ENCODE data around the gene KDM4C. TPM values are rescaled to one million over a fixed set of nuclear protein-coding genes. Genes with fewer than 3 reads are reported as not detected.

KDM4C gene
- total RNA-seq, 1 experiment from 2014 or later: 16.8 TPM

DNA sequence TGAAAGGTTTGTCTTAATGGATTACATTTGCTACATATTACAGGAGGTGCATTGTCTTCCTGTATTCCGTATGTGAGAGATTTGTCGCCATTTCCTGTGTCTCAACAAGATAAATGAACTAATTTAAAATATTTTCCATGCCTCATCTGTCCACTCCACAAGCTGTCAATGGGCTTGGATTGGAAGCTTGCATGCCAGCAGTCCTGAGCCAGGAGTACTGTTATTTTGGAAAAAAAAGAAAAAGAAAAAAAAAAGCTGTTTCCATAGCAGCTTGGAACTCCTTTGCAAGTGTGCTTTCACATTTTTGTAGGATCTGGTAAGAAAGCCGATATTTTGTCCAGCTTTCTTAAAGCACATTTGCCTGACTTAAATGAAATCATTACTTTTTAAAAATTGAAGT, 330.8 kb downstream of the KDM4C start:
- ChIA-PET POLR2A (no interaction called here), RAD21 (ENCODE audit: low non-redundant PET in 1 of 2, low total read pairs in 2 of 2, uncharacterized antibody in 2 of 2, unreplicated experiment in 2 of 2) (no interaction called here), CTCF (no interaction called here)
- Histone ChIP-seq H3K36me3 (ENCODE audit: control insufficient read depth in 1 of 2, insufficient read depth in 2 of 2, low read length in 2 of 2) (no peaks in the 10 kb centered on the region), H3K4me1 (ENCODE audit: control insufficient read depth in 1 of 2, insufficient read depth in 2 of 2, low read length in 2 of 2) (no peaks in the 10 kb centered on the region), H2AFZ (ENCODE audit: low read depth, low read length, poor library complexity, severe bottlenecking) (no peak overlapping the region), H3K9me2 (ENCODE audit: insufficient read depth) (no peaks in the 10 kb centered on the region), H3K9me3 (ENCODE audit: control insufficient read depth in 1 of 2, insufficient read depth in 1 of 2, low read depth in 1 of 2, low read length in 2 of 2) (no peaks in the 10 kb centered on the region), H3K27me3 (ENCODE audit: insufficient read depth, low read length) (no peaks in the 10 kb centered on the region), H4K20me1 (ENCODE audit: insufficient read depth) (no peaks in the 10 kb centered on the region), H3K4me2 (ENCODE audit: low read length) (no peak overlapping the region), H3K4me3 (replicated peaks in 1 of 2; ENCODE audit: low read depth in 1 of 2, low read length in 2 of 2) (no peak overlapping the region), H3K27ac (ENCODE audit: low read depth, low read length) (no peak overlapping the region), H3K9ac (ENCODE audit: low read length) (no peak overlapping the region), H3K79me2 (ENCODE audit: insufficient read depth, low read length) (no peaks in the 10 kb centered on the region)
- ATAC-seq: no peak
- intact Hi-C loops (cut with micrococcal nuclease): no loop called here
- no peak for DNase-seq (ENCODE audit: low read depth, low spot score)
- BruUV-seq (replicated peaks): no TSS peak
- TF ChIP-seq CBX3 (IDR thresholded peaks at IDR 0.05; ENCODE audit: low read depth) (no peak), ZBTB33 (IDR thresholded peaks at IDR 0.05; ENCODE audit: extremely low read depth, insufficient replicate concordance, low read length) (no peak), FOSL1 (IDR thresholded peaks at IDR 0.05; ENCODE audit: low read depth) (no peak), JUND (IDR thresholded peaks at IDR 0.05) (no peak), CTCF (IDR thresholded peaks at IDR 0.05 in 2 of 3, conservative IDR thresholded peaks at IDR 0.05 in 1 of 3; ENCODE audit: borderline replicate concordance in 1 of 3, insufficient read depth in 1 of 3, low read depth in 2 of 3, low read length in 2 of 3) (no peak), RAD21 (IDR thresholded peaks at IDR 0.05; ENCODE audit: low read depth) (no peak), YY1 (IDR thresholded peaks at IDR 0.05; ENCODE audit: extremely low read depth, insufficient replicate concordance, low read depth, low read length) (no peak), TCF7L2 (IDR thresholded peaks at IDR 0.05; ENCODE audit: borderline replicate concordance, extremely low read depth, insufficient read depth, insufficient read length) (no peak), EZH2phosphoT487 (IDR thresholded peaks at IDR 0.05; ENCODE audit: borderline replicate concordance) (no peak), CEBPB (IDR thresholded peaks at IDR 0.05; ENCODE audit: low read depth) (no peak), ZFX (IDR thresholded peaks at IDR 0.05) (no peak), MAX (IDR thresholded peaks at IDR 0.05) (no peak), SRF (IDR thresholded peaks at IDR 0.05; ENCODE audit: low read depth) (no peak), EZH2 (IDR thresholded peaks at IDR 0.05) (no peak), SP1 (IDR thresholded peaks at IDR 0.05; ENCODE audit: low read depth) (no peak), SIN3A (IDR thresholded peaks at IDR 0.05; ENCODE audit: low read depth) (no peak)
- TF ChIP-seq, protein P1, sequence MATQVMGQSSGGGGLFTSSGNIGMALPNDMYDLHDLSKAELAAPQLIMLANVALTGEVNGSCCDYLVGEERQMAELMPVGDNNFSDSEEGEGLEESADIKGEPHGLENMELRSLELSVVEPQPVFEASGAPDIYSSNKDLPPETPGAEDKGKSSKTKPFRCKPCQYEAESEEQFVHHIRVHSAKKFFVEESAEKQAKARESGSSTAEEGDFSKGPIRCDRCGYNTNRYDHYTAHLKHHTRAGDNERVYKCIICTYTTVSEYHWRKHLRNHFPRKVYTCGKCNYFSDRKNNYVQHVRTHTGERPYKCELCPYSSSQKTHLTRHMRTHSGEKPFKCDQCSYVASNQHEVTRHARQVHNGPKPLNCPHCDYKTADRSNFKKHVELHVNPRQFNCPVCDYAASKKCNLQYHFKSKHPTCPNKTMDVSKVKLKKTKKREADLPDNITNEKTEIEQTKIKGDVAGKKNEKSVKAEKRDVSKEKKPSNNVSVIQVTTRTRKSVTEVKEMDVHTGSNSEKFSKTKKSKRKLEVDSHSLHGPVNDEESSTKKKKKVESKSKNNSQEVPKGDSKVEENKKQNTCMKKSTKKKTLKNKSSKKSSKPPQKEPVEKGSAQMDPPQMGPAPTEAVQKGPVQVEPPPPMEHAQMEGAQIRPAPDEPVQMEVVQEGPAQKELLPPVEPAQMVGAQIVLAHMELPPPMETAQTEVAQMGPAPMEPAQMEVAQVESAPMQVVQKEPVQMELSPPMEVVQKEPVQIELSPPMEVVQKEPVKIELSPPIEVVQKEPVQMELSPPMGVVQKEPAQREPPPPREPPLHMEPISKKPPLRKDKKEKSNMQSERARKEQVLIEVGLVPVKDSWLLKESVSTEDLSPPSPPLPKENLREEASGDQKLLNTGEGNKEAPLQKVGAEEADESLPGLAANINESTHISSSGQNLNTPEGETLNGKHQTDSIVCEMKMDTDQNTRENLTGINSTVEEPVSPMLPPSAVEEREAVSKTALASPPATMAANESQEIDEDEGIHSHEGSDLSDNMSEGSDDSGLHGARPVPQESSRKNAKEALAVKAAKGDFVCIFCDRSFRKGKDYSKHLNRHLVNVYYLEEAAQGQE (IDR thresholded peaks at IDR 0.05; ENCODE audit: low read depth): no peak
